Activated CD4-positive, alpha-beta T cell treated with anti-CD3 and anti-CD28 coated beads, Interleukin-2, amount 50 U/mL, for 16 hours (primary cell): ENCODE results near the gene REEP3.
A peak's percentile ranks its signal among the peaks of the same experiment; 100 is the strongest.

Experiments used
- DNase-seq: peaks from one replicate; pipeline ENCODE4 v3.0.0-alpha.2; 2020

The REEP3 gene

DNA sequence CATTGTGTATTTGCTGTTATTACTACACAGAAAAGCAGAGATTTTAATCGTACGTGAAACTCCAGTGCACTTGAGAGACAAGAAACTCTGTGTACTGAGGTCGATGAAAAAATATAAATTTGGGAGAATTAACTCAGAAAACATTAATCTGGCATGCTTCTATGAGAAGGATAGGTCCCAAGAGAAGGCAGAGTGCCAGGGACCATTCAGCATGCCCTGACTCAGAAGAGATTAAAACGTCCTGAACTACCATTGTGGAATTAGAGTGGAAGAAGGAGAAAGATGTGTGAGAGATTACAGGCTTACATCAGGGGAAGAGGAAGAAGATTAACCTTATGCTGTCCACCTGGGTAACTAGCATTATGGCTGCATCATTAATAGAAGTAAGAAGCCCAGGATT lies 72.4 kb downstream of the REEP3 start:
- no peak for DNase-seq

DNA sequence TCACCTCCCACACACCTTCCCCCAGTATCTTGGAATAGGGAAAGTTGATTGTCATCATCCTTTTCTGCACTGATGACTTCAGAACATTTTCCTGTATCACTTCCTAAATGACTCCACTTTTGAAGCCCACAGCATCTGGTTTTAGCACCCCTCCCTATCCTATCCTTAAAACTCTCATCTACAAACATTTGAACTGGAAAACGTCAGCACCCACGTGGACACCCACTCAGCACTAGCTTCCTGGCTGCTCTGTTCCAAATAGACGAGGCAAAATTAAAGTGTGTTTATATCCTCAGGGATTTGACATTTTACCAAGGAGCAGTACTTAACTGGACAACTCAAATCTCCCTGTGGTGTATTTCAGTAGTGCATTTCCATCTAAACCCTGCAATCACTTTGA lies 73.9 kb downstream of the REEP3 start:
- no peak for DNase-seq

DNA sequence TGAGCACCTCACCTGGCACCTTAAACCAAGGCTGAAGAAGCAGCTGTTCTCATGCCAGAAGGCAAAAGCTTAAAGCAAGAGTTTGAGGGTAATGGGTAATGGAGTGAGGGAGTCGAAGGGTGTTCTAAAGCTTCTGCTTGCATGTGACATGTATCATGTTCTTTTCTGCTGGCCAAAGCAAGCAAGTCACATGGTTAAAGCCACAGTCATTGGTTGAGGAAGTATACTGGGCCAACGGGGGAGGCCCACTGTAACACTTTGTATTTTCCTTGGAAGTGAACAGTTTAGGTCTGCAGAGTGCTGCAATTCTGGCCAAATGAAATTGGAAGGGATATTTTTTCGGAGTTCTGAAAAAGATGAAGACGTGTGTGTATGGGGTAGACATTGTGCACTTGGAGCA lies 75.7 kb downstream of the REEP3 start:
- no peak for DNase-seq

- no peak for DNase-seq
These were observed 79.3 kb downstream of the REEP3 start for GRCh38 chr10:63600540-63600939.

DNA sequence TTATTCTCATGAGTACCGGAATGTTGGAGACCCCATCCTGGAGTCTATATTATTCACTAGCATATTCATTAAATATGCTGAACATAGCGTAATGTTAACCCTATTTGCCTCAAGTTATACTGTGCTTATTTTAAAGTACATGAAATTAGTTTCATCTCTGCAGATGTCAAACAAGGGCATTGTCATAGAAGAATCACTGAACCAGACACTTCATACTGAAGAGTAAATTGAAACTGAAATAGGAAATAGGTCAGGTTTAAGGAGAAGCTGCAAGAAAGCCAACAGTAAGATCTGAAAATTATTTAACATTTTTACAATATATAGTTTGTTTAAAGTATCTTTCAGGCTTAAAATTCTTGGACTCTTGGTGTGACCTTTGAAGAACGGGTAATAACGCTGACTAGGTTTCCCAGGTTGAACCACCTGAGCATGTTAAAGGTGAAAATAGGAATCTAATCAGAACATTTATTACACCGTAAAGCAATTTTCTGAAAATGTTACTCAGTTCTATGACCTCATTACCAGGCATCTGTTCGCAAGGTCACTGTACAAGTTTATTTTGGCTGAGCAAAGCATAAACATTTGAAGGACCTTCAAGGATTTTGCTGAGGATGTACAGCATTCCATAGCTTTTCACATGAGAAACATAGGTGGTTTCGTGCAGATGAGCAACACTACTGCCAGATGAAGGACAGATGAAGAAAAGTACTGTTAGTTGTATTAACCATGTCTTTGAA lies 82.7 kb downstream of the REEP3 start:
- DNase-seq, result no peak

DNA sequence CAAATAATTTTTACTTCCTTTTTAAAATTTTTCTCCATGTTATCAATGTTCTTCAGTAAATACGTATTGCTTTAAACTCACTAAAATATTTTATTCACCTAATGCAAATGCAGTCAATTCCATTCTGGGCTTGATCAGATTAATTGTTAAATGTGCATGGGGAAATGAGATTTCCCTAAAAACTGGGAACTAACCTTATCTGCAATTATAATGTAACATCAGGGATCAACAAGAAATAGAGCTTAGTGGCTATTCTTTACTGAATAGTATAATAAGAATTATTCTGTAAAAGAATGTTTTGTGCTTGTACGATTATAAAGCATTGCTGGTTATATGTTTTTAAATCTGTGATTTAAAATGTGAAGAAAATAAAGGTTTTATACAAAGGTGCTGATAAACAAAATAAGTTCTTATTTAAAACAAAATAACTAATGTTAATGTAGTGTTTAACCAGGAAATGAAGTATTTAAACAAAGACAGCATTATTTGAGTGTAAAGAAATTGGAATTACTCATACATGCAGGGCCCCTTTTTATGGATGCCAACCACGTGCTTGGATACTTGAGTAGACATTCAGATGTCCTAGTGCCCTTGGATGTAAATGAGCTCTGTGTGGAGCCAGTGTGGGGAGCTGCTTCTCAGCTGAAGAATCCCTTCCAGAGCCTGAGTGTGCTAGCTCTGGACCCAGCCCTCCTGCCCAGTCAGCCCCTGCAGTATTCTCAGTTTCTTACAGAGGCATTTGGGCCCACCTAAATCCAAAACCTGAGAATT lies 84.2 kb downstream of the REEP3 start:
- no peak for DNase-seq

DNA sequence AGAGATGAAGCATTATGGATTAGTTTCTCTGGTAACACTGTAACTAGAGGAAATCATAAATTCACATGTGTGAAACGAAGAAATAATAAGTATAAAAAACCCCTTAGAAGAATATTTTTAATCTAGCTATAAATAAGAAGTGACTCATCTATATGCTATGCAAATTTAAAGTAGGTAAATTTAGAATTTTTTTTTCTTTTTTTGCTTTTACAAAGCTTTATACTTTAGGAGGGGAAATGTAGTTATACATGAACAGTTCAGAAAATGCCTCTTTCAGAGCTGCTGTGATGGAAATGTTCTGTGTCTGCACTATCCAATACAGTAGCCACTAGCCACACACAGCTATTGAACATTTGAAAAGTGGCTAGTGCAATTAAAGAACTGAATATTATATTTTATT lies 87.3 kb downstream of the REEP3 start:
- DNase-seq, result no peak

- DNase-seq, result peak; percentile 44
These were observed 89.9 kb downstream of the REEP3 start for GRCh38 chr10:63611078-63611477.

DNA sequence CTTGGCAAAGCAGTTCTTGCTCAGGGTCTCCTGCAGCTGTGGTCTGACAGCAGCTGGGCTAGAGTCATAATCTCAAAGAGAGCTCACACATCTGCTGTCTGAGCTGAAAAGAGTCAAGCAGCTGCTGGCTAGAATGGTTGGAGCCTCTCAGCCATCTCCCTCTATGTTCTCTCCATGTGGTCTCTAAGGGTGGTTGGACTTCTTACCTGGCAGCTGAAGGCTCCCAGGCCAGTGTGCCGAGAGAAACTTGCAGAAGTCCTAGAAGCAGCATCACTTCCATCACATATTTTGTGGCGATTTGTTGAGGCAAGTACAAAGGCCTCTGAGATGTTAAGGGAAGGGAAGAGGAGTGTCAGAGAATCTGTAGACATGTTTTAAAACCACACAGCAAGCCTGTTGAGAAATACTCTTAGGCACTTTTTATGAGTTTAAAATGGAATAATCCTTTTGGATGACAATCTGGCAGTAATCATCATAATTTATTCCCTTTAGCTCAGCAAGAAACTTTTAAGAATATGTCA lies 93.2 kb downstream of the REEP3 start:
- DNase-seq, result no peak

DNA sequence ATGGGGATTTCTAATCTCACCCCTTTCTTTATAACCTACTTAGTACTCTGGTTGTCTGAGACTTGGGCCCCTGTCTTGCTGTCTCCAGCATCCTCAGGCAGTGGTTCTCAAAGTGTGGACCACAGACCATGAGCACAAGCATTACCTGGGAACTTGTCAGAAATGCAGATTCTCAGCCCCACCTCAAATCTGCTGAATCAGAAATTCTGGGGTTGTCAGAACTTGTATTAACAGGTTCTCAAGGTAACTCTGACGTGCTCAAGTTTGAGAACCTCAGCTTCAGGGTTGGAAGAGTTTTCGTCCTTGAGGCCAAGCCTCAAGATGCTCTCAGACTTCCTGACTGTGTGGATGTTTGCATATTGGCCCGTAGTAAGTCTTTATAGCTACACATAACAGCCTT lies 97.4 kb downstream of the REEP3 start:
- DNase-seq, result no peak

- no peak for DNase-seq
These were observed 98.2 kb downstream of the REEP3 start for GRCh38 chr10:63619426-63619825.

DNA sequence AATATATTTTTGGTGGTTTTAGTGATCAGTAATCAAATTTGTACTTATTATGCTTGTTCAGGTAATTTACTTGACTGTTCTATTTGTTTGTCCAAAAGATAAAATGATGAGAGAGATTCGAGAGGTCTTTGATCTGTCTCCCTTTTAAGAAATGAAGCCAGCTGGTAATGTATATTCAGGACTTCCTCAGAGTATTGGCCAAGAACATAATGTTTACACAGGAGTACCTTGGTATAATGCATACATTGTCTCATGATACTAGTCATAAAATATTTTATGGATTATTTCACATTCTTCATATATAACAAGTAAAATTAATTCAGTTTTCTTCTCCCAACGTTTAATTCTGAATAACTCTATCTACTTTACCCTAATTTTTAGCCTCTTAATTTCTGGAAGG lies 100.9 kb downstream of the REEP3 start:
- DNase-seq, result no peak

- DNase-seq, result no peak
These were observed 103.5 kb downstream of the REEP3 start for GRCh38 chr10:63624701-63625100.

DNA sequence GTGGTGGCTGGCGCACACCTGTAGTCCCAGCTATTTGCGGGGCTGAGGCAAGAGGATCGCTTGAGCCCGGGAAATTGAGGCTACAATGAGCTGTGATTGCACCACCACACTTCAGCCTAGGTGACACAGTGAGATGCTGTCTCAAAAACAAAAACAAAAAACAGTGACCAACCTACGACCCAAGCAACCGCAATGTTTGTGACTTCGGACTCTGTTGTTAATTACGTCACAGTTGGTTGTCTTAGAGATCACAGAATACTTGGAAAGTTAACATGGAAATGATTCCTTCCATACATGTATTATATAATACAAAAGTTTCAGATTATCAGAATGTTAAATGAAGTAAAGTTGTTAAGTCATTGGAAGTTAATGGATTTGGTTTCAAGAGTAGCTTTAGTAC lies 106.2 kb downstream of the REEP3 start:
- DNase-seq, result no peak

DNA sequence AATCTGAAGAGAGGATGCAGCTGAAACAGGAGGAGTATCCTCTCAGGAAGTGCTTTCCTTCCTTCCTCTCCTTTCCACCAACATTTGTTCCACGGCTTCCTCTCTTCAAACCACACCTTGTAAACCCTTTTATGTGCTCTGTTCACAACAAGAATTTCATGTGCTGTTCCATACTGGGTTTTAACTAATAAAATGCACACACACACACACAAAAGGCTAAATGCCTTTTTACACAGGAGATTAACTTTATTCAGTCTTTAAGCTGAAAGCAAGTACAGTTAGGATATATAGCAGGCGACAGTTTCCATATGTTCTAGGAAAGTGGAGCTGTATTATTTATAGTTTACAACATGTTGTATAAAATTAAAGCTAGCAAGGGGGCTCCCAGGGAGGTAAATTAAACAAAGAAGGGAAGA lies 106.7 kb downstream of the REEP3 start:
- DNase-seq, result no peak

GRCh38 chr10:63628526-63629362 lies 107.5 kb downstream of the REEP3 start:
- no peak for DNase-seq

DNA sequence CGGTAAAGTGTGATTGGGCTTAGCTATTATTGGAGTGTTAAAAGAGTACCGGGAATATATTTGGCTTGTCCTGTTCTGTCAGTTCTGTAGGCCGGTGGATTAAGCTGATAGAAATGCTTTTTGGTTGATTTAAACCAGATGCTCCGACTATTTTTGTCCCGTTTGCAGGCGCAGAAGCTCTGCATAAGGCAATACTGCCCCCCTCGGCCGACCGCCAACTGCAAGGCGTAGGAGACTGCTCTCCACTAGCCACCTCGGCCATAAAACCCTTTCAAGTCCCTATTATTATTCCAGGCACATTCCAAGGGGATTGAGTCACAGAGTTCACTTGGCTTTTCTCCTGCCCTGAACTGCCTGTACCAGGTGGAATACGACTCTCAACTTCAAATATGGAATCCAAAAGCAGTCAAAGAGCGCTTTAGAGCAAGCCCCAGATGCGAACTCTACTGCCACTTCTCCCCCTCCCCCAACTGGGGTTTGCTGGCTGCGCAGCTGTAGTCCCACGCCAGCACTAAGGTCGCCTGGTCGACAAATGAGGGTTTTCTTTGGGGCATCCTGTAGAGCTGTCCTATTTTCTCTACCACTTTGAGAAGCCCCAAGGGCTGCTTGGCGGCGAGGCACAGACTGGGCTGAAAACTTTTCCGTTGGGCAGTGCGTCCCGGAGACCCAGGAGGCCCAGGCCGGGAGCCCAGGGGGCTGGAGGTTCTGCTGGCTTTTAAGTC lies 108.3 kb downstream of the REEP3 start:
- DNase-seq, result peak; percentile 84

- DNase-seq, result peak; percentile 84
These were observed 109.1 kb downstream of the REEP3 start for GRCh38 chr10:63630085-63630930.

DNA sequence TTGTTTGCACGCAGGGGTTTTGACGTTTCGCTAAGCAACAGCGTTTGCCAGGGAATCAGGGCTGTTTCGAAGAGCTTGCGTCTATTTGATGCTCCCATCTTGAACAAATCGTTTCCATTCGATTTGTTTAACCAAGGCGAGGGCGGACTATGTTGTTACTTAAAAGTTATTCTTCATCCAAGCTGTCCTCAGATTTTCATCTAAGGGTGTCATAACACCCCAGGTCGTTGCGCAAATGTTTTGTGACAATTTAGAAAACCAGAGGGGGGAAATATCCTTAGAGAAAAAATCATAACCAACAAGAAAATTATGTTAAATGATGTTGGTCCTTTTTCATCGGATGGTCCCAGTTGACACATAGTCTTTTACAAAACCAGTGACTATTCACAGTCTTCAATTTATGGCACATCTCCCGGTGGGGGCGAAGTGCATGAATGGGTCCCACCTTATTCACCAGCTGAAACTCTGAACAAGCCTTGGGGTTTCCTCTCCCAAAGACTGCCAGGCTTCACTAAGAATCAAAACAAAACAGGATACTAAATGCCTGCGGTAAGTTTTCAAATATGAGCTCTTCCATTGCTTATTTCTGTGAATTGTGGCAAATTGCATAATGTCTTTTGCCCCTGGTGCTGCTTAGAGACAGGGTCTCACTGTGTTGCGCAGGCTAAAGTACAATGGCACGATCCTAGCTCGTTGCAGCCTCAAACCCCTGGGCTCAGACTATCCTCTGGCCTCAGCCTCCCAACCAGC lies 109.9 kb downstream of the REEP3 start:
- no peak for DNase-seq

DNA sequence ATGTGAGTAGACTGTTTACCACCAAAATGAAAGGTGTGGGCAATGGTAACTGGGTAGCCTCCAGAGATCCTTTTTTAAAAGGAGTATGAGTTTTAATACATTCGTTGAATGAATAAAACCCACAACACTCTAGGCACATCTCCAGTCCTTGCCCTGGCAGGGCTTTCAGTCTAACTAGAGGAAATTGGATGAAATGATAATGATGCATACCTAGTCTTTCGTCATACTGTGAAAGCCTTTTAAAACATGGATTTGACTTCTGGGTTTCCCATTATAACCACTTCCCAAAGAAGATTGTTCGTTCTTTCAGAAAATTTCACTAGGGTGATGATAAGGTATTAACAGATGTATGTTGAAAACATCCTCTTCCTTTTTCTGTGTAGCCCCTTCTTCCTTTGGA lies 110.8 kb downstream of the REEP3 start:
- no peak for DNase-seq
